PC-3 (cell line): ENCODE measurements around the gene MPV17L2. TPM values are rescaled to one million over a fixed set of nuclear protein-coding genes. Genes with fewer than 3 reads are reported as not detected.

Experiments
- ATAC-seq: fragments of 200-7000 bp; cut with Tn5 transposase; 2 replicates; pipeline ENCODE4 v1.9.1; 2020; ENCODE audit warnings: mild to moderate bottlenecking, moderate library complexity
- BruUV-seq: library from RNA; stranded (reverse); fragments of 400-500 nt; replicated peaks from 2 replicates; lab custom pipeline; 2021; lab: Mats Ljungman, UMichigan
- CTCF ChIA-PET: fragments of 300-600 bp; sonication (Branson Sonifier 250); formaldehyde crosslinking; loops from one replicate; lab custom pipeline; 2022; ENCODE audit warnings: antibody characterized with exemption; lab: Charles Lee
- POLR2A ChIA-PET: fragments of 300-600 bp; sonication (Branson Sonifier 250); formaldehyde crosslinking; loops from one replicate; lab custom pipeline; 2022; ENCODE audit warnings: antibody characterized with exemption; ENCODE audit not compliant: unreplicated experiment; lab: Charles Lee
- DNase-seq: peaks from one replicate; pipeline ENCODE4 v3.0.0-alpha.2; 2015
- H2AFZ ChIP-seq: fragments of 300-600 bp; sonication (generic); 2 replicates; pipeline ENCODE4 v1.6.0; 2016; ENCODE audit warnings: antibody characterized with exemption, low read length
- H3F3A ChIP-seq: fragments of 300-600 bp; sonication (generic); one replicate; pipeline ENCODE4 v1.6.0; 2017; ENCODE audit warnings: antibody characterized with exemption, low read length, control low read depth, mild to moderate bottlenecking; ENCODE audit not compliant: unreplicated experiment
- H3K27ac ChIP-seq: fragments of 300-600 bp; sonication (generic); 2 replicates; pipeline ENCODE4 v1.5.1; 2016; ENCODE audit warnings: mild to moderate bottlenecking, low read length
- H3K27me3 ChIP-seq: fragments of 300-600 bp; sonication (generic); 2 replicates; pipeline ENCODE4 v1.6.1; 2016; ENCODE audit warnings: low read length, mixed read lengths
- H3K36me3 ChIP-seq: fragments of 300-600 bp; sonication (generic); 2 replicates; pipeline ENCODE4 v1.6.1; 2016; ENCODE audit warnings: low read depth, mixed run types, low read length, mixed read lengths
- H3K4me1 ChIP-seq: fragments of 300-600 bp; sonication (generic); 2 replicates; pipeline ENCODE4 v1.5.1; 2016; ENCODE audit warnings: low read length; ENCODE audit not compliant: insufficient read depth
- H3K4me2 ChIP-seq: fragments of 300-600 bp; sonication (generic); 2 replicates; pipeline ENCODE4 v1.6.0; 2016; ENCODE audit warnings: low read length
- H3K4me3 ChIP-seq: fragments of 300-600 bp; sonication (generic); 2 replicates; pipeline ENCODE4 v1.5.1; 2016; ENCODE audit warnings: mild to moderate bottlenecking, low read length, mixed read lengths
- H3K79me2 ChIP-seq: fragments of 300-600 bp; sonication (generic); 2 replicates; pipeline ENCODE4 v1.6.1; 2017; ENCODE audit warnings: low read length, mixed read lengths
- H3K9ac ChIP-seq: fragments of 300-600 bp; sonication (generic); 2 replicates; pipeline ENCODE4 v1.6.0; 2016; ENCODE audit warnings: mild to moderate bottlenecking, low read length
- H3K9me2 ChIP-seq: fragments of 300-600 bp; sonication (generic); replicated peaks from 2 replicates; pipeline ENCODE4 v1.6.1; 2016; ENCODE audit warnings: mixed run types, low read length, mixed read lengths
- H3K9me3 ChIP-seq: fragments of 300-600 bp; sonication (generic); 2 replicates; pipeline ENCODE4 v1.6.1; 2016; ENCODE audit warnings: low read length, mixed read lengths
- H4K20me1 ChIP-seq: fragments of 300-600 bp; sonication (generic); 2 replicates; pipeline ENCODE4 v1.6.1; 2016; ENCODE audit warnings: low read length, mixed read lengths
- EZH2 ChIP-seq: fragments of 300-600 bp; sonication (generic); IDR thresholded peaks from one replicate; pipeline ENCODE4 v1.6.1; 2017; ENCODE audit warnings: antibody characterized with exemption, mild to moderate bottlenecking, low read length; ENCODE audit not compliant: unreplicated experiment
- EZH2phosphoT487 ChIP-seq: fragments of 300-600 bp; sonication (generic); IDR thresholded peaks from 2 replicates; pipeline ENCODE4 v1.6.1; 2018; ENCODE audit warnings: mild to moderate bottlenecking, antibody characterized with exemption, low read length, borderline replicate concordance
- intact Hi-C: fragments of 100-400 bp; cut with micrococcal nuclease; formaldehyde crosslinking; loops from 2 replicates; pipeline ENCODE4 v1.9.0; 2023
- total RNA-seq: library from RNA; depleted of rRNA; stranded (reverse); fragments of >200 nt; gene quantifications from 2 replicates; pipeline ENCODE4 v1.2.3, GENCODE V29; 2014
- TF ChIP-seq, protein P1 (sequence below): fragments of 300-600 bp; sonication (generic); conservative IDR thresholded peaks from 2 replicates; pipeline ENCODE4 v1.5.1; 2017; ENCODE audit warnings: antibody characterized with exemption, low read depth, mild to moderate bottlenecking, low read length

The MPV17L2 gene
- total RNA-seq, 1 experiment from 2014 or later: 34.2 TPM

GRCh38 chr19:18221815-18222725, 29.1 kb downstream of the MPV17L2 start:
- TF ChIP-seq EZH2 (no peak), EZH2phosphoT487 (no peak)
- TF ChIP-seq, protein P1, sequence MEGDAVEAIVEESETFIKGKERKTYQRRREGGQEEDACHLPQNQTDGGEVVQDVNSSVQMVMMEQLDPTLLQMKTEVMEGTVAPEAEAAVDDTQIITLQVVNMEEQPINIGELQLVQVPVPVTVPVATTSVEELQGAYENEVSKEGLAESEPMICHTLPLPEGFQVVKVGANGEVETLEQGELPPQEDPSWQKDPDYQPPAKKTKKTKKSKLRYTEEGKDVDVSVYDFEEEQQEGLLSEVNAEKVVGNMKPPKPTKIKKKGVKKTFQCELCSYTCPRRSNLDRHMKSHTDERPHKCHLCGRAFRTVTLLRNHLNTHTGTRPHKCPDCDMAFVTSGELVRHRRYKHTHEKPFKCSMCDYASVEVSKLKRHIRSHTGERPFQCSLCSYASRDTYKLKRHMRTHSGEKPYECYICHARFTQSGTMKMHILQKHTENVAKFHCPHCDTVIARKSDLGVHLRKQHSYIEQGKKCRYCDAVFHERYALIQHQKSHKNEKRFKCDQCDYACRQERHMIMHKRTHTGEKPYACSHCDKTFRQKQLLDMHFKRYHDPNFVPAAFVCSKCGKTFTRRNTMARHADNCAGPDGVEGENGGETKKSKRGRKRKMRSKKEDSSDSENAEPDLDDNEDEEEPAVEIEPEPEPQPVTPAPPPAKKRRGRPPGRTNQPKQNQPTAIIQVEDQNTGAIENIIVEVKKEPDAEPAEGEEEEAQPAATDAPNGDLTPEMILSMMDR: no peak
- Histone ChIP-seq H3K9ac (no peak overlapping the region), H3K9me2 (no peaks in the 10 kb centered on the region), H3K79me2 (no peaks in the 10 kb centered on the region), H3K36me3 (no peaks in the 10 kb centered on the region), H4K20me1 (no peaks in the 10 kb centered on the region), H3K4me3 (no peak overlapping the region), H3F3A (no peaks in the 10 kb centered on the region), H3K9me3 (no peaks in the 10 kb centered on the region), H3K4me1 (peaks cover 8% of the 10 kb centered on the region; the same call in 1 of the 2 replicates), H3K27me3 (peaks cover 9% of the 10 kb centered on the region), H2AFZ (no peak overlapping the region), H3K27ac (no peak overlapping the region), H3K4me2 (no peak overlapping the region)
- no peak for DNase-seq
- BruUV-seq: no TSS peak
- intact Hi-C loops: no loop called here
- no peak for ATAC-seq
- POLR2A ChIA-PET: interaction anchor here (0.7 kb wide), 1 partner anchor 192 kb away, joined by 9 read pairs; no protein-coding TSS in a partner anchor
- CTCF ChIA-PET: interaction anchor here (0.6 kb wide), 1 partner anchor 14 kb away, joined by 5 read pairs; no protein-coding TSS in a partner anchor

GRCh38 chr19:18223860-18224524, 31.0 kb downstream of the MPV17L2 start:
- Histone ChIP-seq H3K9me3 (no peaks in the 10 kb centered on the region), H3F3A (no peaks in the 10 kb centered on the region), H2AFZ (peak overlapping the region; percentile 86), H3K4me1 (peaks cover 8% of the 10 kb centered on the region; the same call in 1 of the 2 replicates), H3K9me2 (no peaks in the 10 kb centered on the region), H3K9ac (no peak overlapping the region), H4K20me1 (no peaks in the 10 kb centered on the region), H3K27ac (no peak overlapping the region), H3K79me2 (no peaks in the 10 kb centered on the region), H3K36me3 (no peaks in the 10 kb centered on the region), H3K4me2 (peak overlapping the region; percentile 85), H3K4me3 (peak overlapping the region; percentile 61), H3K27me3 (peaks cover 9% of the 10 kb centered on the region)
- ATAC-seq (no peak), DNase-seq (peak; percentile 29)
- BruUV-seq: no TSS peak
- intact Hi-C loops: no loop called here
- ChIA-PET CTCF (interaction anchor here (0.6 to 1.0 kb wide), 7 partner anchors 16 to 105 kb away, joined by 3 to 14 read pairs (median 3); partner anchors contain the start of genes LSM4 and MPV17L2), POLR2A (interaction anchor here (0.9 to 1.0 kb wide), 3 partner anchors 32 to 99 kb away, joined by 4 to 7 read pairs (median 5); partner anchors contain the start of genes JUND and LSM4)
- TF ChIP-seq EZH2phosphoT487 (no peak), EZH2 (no peak)
- TF ChIP-seq, protein P1: no peak
